Testis (tissue), 3 donors: ENCODE data around the gene HERPUD2. TPM values are rescaled to one million over a fixed set of nuclear protein-coding genes. Genes with fewer than 3 reads are reported as not detected.

Source experiments
- DNase-seq: peaks from one replicate; pipeline ENCODE4 v3.0.0-alpha.2; 2019
- H3K27ac ChIP-seq, 2 donors: fragments of 200-600 bp; sonication (generic); one replicate each; pipeline ENCODE4 v1.5.1; 2019
- H3K27me3 ChIP-seq: fragments of 200-600 bp; sonication (generic); one replicate; pipeline ENCODE4 v1.5.1; 2019
- H3K36me3 ChIP-seq: fragments of 200-600 bp; sonication (generic); one replicate; pipeline ENCODE4 v1.5.1; 2017; ENCODE audit warnings: low read depth; ENCODE audit errors: missing control alignments
- H3K4me1 ChIP-seq: fragments of 200-600 bp; sonication (generic); one replicate; pipeline ENCODE4 v1.5.1; 2019
- H3K4me3 ChIP-seq, 2 donors: fragments of 200-600 bp; sonication (generic); one replicate each; pipeline ENCODE4 v1.5.1; 2017 to 2019
- H3K9me3 ChIP-seq: fragments of 200-600 bp; sonication (generic); one replicate; pipeline ENCODE4 v1.5.1; 2017
- CTCF ChIP-seq, 3 experiments: fragments of 450-650 bp in 2 of 3; fragments of 200-600 bp in 1 of 3; sonication (generic) in 1 of 3; IDR thresholded peaks; one replicate each; pipeline ENCODE4 v1.5.1; 2016 to 2019; ENCODE audit warnings: antibody characterized with exemption in 3 of 3, mild to moderate bottlenecking in 2 of 3, moderate library complexity in 1 of 3
- POLR2A ChIP-seq: fragments of 450-650 bp; IDR thresholded peaks from one replicate; pipeline ENCODE4 v1.6.1; 2017; ENCODE audit warnings: antibody characterized with exemption, mild to moderate bottlenecking, moderate library complexity
- WGBS, 2 donors: methylation state at CpG; one replicate each; pipeline ENCODE4 v1.1.5; 2018; 5-methylcytosine and 5-hydroxymethylcytosine counted together
- intact Hi-C: fragments of 100-400 bp; cut with DNase I; formaldehyde crosslinking; loops from one replicate; pipeline ENCODE4 v1.15.1; 2023; ENCODE audit warnings: low total_unique reads
- polyA plus RNA-seq: library from polyadenylated mRNA; stranded (reverse); fragments of 350-450 nt; fragmentation: Illumina TruSeq; extraction: RNeasy Lipid Tissue Mini Kit (QIAGEN cat#74804); gene quantifications from one replicate; pipeline ENCODE4 v1.2.3, GENCODE V29; 2014; ENCODE audit warnings: low read depth, low replicate concordance; ENCODE audit not compliant: insufficient read depth
- total RNA-seq, 2 donors: library from RNA; depleted of rRNA; stranded (reverse); fragments of >200 nt; gene quantifications; one replicate each; pipeline ENCODE4 v1.2.3, GENCODE V29; 2016

HERPUD2 gene
- total and polyA plus RNA-seq, 3 donors from 2014 or later = 51.7 to 78.4 (median 63.5) TPM

- no peak overlapping the region for H3K4me3 ChIP-seq
- H3K27ac ChIP-seq = peak overlapping the region in 1 of 2 donors; percentile 68
- H3K4me1 ChIP-seq = no peaks in the 10 kb centered on the region
- intact Hi-C loops = no loop called here
- H3K27me3 ChIP-seq = no peaks in the 10 kb centered on the region
- no peak for DNase-seq
- WGBS, 2 donors = 18 to 22% methylated on average over 1 of the region's 1 CpG
- TF ChIP-seq POLR2A (no peak), CTCF (IDR thresholded peaks at IDR 0.05) (no peak)
- no peaks in the 10 kb centered on the region for H3K9me3 ChIP-seq
- no peaks in the 10 kb centered on the region for H3K36me3 ChIP-seq
Measured at GRCh38 chr7:35717013-35717412, 22.1 kb upstream of the HERPUD2 start.

DNA sequence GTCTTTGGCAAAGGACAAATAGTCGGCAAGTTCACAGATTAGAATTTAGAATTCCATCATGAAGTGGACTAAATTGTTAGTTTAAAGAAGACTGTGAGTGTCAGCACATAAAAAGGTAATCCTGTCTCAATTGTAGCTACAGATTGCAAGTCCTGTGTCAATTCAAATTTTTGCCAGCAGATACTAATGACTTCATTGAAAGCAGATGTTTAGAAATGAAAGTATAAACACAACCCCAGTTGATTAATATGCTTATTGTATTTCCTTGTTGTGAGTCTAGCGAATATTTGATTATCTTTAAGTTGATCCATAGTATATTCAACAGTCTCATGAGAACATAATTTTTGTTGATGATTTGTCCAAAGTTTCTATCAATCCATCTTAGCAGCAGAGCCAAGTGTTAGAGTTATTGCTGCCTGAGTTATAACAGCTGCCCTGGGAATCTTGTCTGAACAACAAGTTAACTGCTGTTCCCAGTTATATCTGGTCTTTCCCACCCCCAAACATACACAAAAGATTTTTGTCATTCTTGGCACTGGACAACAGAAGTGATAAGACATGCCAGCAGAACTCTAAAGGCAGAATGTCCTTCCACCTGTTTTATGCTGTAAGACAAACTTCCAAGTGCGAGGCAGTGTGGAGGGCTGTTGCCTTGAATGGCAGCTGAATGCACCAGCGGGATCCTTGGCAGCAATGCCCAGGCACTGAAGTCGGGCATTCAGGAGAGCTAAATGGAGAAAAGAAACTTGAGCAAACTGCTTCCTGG, 21.3 kb upstream of the HERPUD2 start:
- H3K9me3 ChIP-seq = no peaks in the 10 kb centered on the region
- intact Hi-C loops = no loop called here
- TF ChIP-seq POLR2A (no peak), CTCF (IDR thresholded peaks at IDR 0.05) (no peak)
- 33 to 39% methylated on average over 5 of the region's 5 CpGs for WGBS, 2 donors
- H3K36me3 ChIP-seq = no peaks in the 10 kb centered on the region
- peak; percentile 69 for DNase-seq
- H3K27ac ChIP-seq = peak overlapping the region; percentile 2 to 68
- no peak overlapping the region for H3K4me3 ChIP-seq
- H3K27me3 ChIP-seq = no peaks in the 10 kb centered on the region
- no peaks in the 10 kb centered on the region for H3K4me1 ChIP-seq

- Histone ChIP-seq H3K27ac (no peak overlapping the region), H3K27me3 (no peaks in the 10 kb centered on the region), H3K4me3 (no peak overlapping the region), H3K4me1 (no peaks in the 10 kb centered on the region), H3K36me3 (no peaks in the 10 kb centered on the region), H3K9me3 (no peaks in the 10 kb centered on the region)
- WGBS, 2 donors = 77 to 100% methylated on average over 1 of the region's 1 CpG
- intact Hi-C loops = no loop called here
- TF ChIP-seq CTCF (IDR thresholded peaks at IDR 0.05) = no peak
- no peak for TF ChIP-seq POLR2A
- DNase-seq = no peak
Measured at GRCh38 chr7:35714862-35715261, 19.9 kb upstream of the HERPUD2 start.

DNA sequence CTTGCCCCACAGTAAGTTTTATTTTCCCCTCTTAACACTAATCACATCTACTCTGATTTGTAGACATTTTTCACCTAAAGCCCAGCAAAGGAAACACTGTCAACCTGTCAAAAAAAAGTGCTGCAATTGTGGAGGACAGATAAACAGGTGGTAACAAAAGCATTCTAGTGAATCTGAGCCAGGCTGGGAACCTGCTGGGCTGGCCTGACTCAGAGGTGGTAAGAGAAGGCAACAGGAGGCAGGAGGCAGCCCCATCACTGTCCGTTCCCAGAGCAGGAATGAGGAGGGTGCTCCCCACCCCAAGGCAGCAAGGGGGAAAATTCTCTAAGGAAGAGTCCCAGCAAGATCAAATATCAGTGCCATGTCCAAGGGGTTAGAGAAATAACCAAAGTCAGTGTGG, 19.5 kb upstream of the HERPUD2 start:
- DNase-seq = no peak
- Histone ChIP-seq H3K27ac (no peak overlapping the region), H3K4me3 (no peak overlapping the region), H3K9me3 (no peaks in the 10 kb centered on the region), H3K36me3 (no peaks in the 10 kb centered on the region), H3K27me3 (no peaks in the 10 kb centered on the region), H3K4me1 (no peaks in the 10 kb centered on the region)
- intact Hi-C loops = no loop called here
- TF ChIP-seq POLR2A = no peak
- TF ChIP-seq CTCF (IDR thresholded peaks at IDR 0.05) = no peak
- 80 to 86% methylated on average over 1 of the region's 1 CpG for WGBS, 2 donors
